ENCODE measurements around the gene ARL16.

- no peak for TF ChIP-seq CTCF (IDR thresholded peaks at IDR 0.05)
- no peak for TF ChIP-seq POLR2A (IDR thresholded peaks at IDR 0.05)
Observed at GRCh38 chr17:81725439-81725838, 41.8 kb upstream of the ARL16 start.
